ENCODE data around the gene PRR11. TPM values are rescaled to one million over a fixed set of nuclear protein-coding genes. Genes with fewer than 3 reads are reported as not detected.

Gene PRR11
- 1.9 and 2.4 TPM in 2 replicates for total RNA-seq

GRCh38 chr17:59155439-59156177, at the start of gene PRR11:
TSS of gene PRR11 (plus strand) at chr17:59155746. CDS start at chr17:59169753, 14,007 bp downstream.

GRCh38 chr17:59106463-59107305, 48.9 kb upstream of the PRR11 start, which contains the start of gene TRIM37:
TSS of gene TRIM37 (minus strand) at chr17:59106880. CDS start at chr17:59106461, 419 bp downstream.

GRCh38 chr17:59154721-59155438, 666 bp upstream of the PRR11 start, which contains the start of gene SKA2:
TSS of gene SKA2 (minus strand) at chr17:59155186. CDS start at chr17:59155163, 23 bp downstream.

GRCh38 chr17:59220328-59221158, 65.0 kb downstream of the PRR11 start, which contains the start of gene GDPD1:
TSS of gene GDPD1 (plus strand) at chr17:59220511. CDS start at chr17:59220610, 99 bp downstream.

Other genes starting within 250 kb of the PRR11 start
- 36.2 and 39.8 TPM in 2 replicates for gene TRIM37, start 48.9 kb upstream of the PRR11 start, total RNA-seq
- gene SKA2, start 560 bp upstream of the PRR11 start, total RNA-seq, result 30.9 and 34.0 TPM in 2 replicates
- gene SMG8, start 54.3 kb downstream of the PRR11 start, total RNA-seq, result 23.6 and 25.2 TPM in 2 replicates
- 1.0 and 1.3 TPM in 2 replicates for gene GDPD1, start 64.8 kb downstream of the PRR11 start, total RNA-seq
- gene YPEL2, start 175.9 kb downstream of the PRR11 start, total RNA-seq, result 9.7 and 15.4 TPM in 2 replicates

All from smooth muscle cell of bladder (primary cell).